ENCODE data around the gene COQ9.

The COQ9 gene

GRCh38 chr16:57473176-57473840, 26.0 kb downstream of the COQ9 start:
- DNase-seq = no peak

- DNase-seq = no peak
Measured at GRCh38 chr16:57473906-57474305, 26.6 kb downstream of the COQ9 start.

GRCh38 chr16:57474671-57475661, 27.7 kb downstream of the COQ9 start:
- no peak for DNase-seq

GRCh38 chr16:57475711-57476339, 28.5 kb downstream of the COQ9 start:
- DNase-seq = peak; percentile 39

GRCh38 chr16:57476546-57477410, 29.5 kb downstream of the COQ9 start:
- no peak for DNase-seq

GRCh38 chr16:57477531-57478202, 30.4 kb downstream of the COQ9 start:
- DNase-seq = no peak

- no peak for DNase-seq
Measured at GRCh38 chr16:57478396-57479204, 31.3 kb downstream of the COQ9 start.

GRCh38 chr16:57479205-57479975, 32.1 kb downstream of the COQ9 start:
- no peak for DNase-seq

- DNase-seq = no peak
Measured at GRCh38 chr16:57479976-57480753, 32.9 kb downstream of the COQ9 start.

GRCh38 chr16:57480754-57481230, 33.5 kb downstream of the COQ9 start:
- DNase-seq = no peak

GRCh38 chr16:57481421-57481820, 34.1 kb downstream of the COQ9 start:
- DNase-seq = no peak

GRCh38 chr16:57482845-57483545, 35.7 kb downstream of the COQ9 start:
- no peak for DNase-seq

- no peak for DNase-seq
Measured at GRCh38 chr16:57483725-57484514, 36.6 kb downstream of the COQ9 start.

GRCh38 chr16:57484515-57485005, 37.3 kb downstream of the COQ9 start:
- DNase-seq = no peak

- DNase-seq = no peak
Measured at GRCh38 chr16:57485091-57485915, 38.0 kb downstream of the COQ9 start.
